Measurements from ENCODE around the gene NPTXR. TPM values are rescaled to one million over a fixed set of nuclear protein-coding genes. Genes with fewer than 3 reads are reported as not detected.

The NPTXR gene
- total and polyA plus RNA-seq, 3 donors from 2014 or later, result 3.9 to 14.1 (median 12.6) TPM

GRCh38 chr22:38773363-38773946 is 70.4 kb downstream of the NPTXR start:
- Histone ChIP-seq H3K4me3 (no peak overlapping the region), H3K9me3 (no peaks in the 10 kb centered on the region), H3K27ac (no peak overlapping the region), H3K36me3 (ENCODE audit: low read depth, missing control alignments) (no peaks in the 10 kb centered on the region), H3K27me3 (no peaks in the 10 kb centered on the region), H3K4me1 (no peaks in the 10 kb centered on the region)
- intact Hi-C loops (cut with DNase I; ENCODE audit: low total_unique reads), result no loop called here
- TF ChIP-seq CTCF (IDR thresholded peaks at IDR 0.05) (no peak), POLR2A (IDR thresholded peaks at IDR 0.05) (no peak)
- 95 to 98% methylated on average over 4 of the region's 4 CpGs for WGBS, 2 donors
- no peak for DNase-seq

GRCh38 chr22:38772623-38772873 is 71.3 kb downstream of the NPTXR start:
- DNase-seq, result no peak
- Histone ChIP-seq H3K9me3 (no peaks in the 10 kb centered on the region), H3K27me3 (no peaks in the 10 kb centered on the region), H3K4me3 (no peak overlapping the region), H3K4me1 (no peaks in the 10 kb centered on the region), H3K27ac (no peak overlapping the region), H3K36me3 (ENCODE audit: low read depth, missing control alignments) (no peaks in the 10 kb centered on the region)
- 76 to 83% methylated on average over 8 of the region's 8 CpGs for WGBS, 2 donors
- intact Hi-C loops (cut with DNase I; ENCODE audit: low total_unique reads), result no loop called here
- TF ChIP-seq POLR2A (IDR thresholded peaks at IDR 0.05), result no peak
- no peak for TF ChIP-seq CTCF (IDR thresholded peaks at IDR 0.05)

- no peak overlapping the region for H3K4me3 ChIP-seq
- H3K27me3 ChIP-seq, result no peaks in the 10 kb centered on the region
- no peaks in the 10 kb centered on the region for H3K9me3 ChIP-seq
- no peaks in the 10 kb centered on the region for H3K4me1 ChIP-seq
- TF ChIP-seq CTCF (IDR thresholded peaks at IDR 0.05), result no peak
- H3K36me3 ChIP-seq (ENCODE audit: low read depth, missing control alignments), result no peaks in the 10 kb centered on the region
- intact Hi-C loops (cut with DNase I; ENCODE audit: low total_unique reads), result no loop called here
- no peak for DNase-seq
- H3K27ac ChIP-seq, result no peak overlapping the region
- WGBS, 2 donors, result 86 to 93% methylated on average over 14 to 16 of the region's 16 CpGs
These were observed 73.4 kb downstream of the NPTXR start for GRCh38 chr22:38770257-38770949.

Other genes starting within 250 kb of the NPTXR start
- 10 to 100 TPM; 16.3 to 41.8 TPM for gene FAM227A, start 187.6 kb downstream of the NPTXR start, total RNA-seq
- gene FAM227A, start 187.6 kb downstream of the NPTXR start, polyA plus RNA-seq (ENCODE audit: insufficient read depth, low read depth, low replicate concordance), result 18.0 TPM
- gene CBY1, start 187.4 kb downstream of the NPTXR start, total RNA-seq, result 10 to 100 TPM; 24.9 to 30.9 TPM
- gene CBY1, start 187.4 kb downstream of the NPTXR start, polyA plus RNA-seq (ENCODE audit: insufficient read depth, low read depth, low replicate concordance), result 50.8 TPM
- 10 to 100 TPM; 44.3 to 57.6 TPM for gene TOMM22, start 162.1 kb downstream of the NPTXR start, total RNA-seq
- gene TOMM22, start 162.1 kb downstream of the NPTXR start, polyA plus RNA-seq (ENCODE audit: insufficient read depth, low read depth, low replicate concordance), result 95.1 TPM
- gene JOSD1, start 143.1 kb downstream of the NPTXR start, total RNA-seq, result 10 to 100 TPM; 70.3 to 91.0 TPM
- 40.9 TPM for gene JOSD1, start 143.1 kb downstream of the NPTXR start, polyA plus RNA-seq (ENCODE audit: insufficient read depth, low read depth, low replicate concordance)
- gene GTPBP1, start 138.1 kb downstream of the NPTXR start, total RNA-seq, result 10 to 100 TPM; 81.5 to 89.8 TPM
- 53.1 TPM for gene GTPBP1, start 138.1 kb downstream of the NPTXR start, polyA plus RNA-seq (ENCODE audit: insufficient read depth, low read depth, low replicate concordance)
- 100 to 1,000 TPM; 295 to 331 TPM for gene SUN2, start 88.0 kb downstream of the NPTXR start, total RNA-seq
- gene SUN2, start 88.0 kb downstream of the NPTXR start, polyA plus RNA-seq (ENCODE audit: insufficient read depth, low read depth, low replicate concordance), result 90.8 TPM
- 10 to 100 TPM; 54.4 to 76.8 TPM for gene DNAL4, start 49.9 kb downstream of the NPTXR start, total RNA-seq
- 107 TPM for gene DNAL4, start 49.9 kb downstream of the NPTXR start, polyA plus RNA-seq (ENCODE audit: insufficient read depth, low read depth, low replicate concordance)
- gene CBX6, start 28.2 kb upstream of the NPTXR start, total RNA-seq, result 10 to 100 TPM; 30.1 to 33.1 TPM
- 18.7 TPM for gene CBX6, start 28.2 kb upstream of the NPTXR start, polyA plus RNA-seq (ENCODE audit: insufficient read depth, low read depth, low replicate concordance)
- under 1 TPM in 1 of 2 donors, not detected in 1; 0.50 TPM for gene APOBEC3A, start 113.6 kb upstream of the NPTXR start, total RNA-seq
- 1.1 TPM for gene APOBEC3A, start 113.6 kb upstream of the NPTXR start, polyA plus RNA-seq (ENCODE audit: insufficient read depth, low read depth, low replicate concordance)
- 1 to 10 TPM; 1.4 to 2.0 TPM for gene APOBEC3B, start 138.3 kb upstream of the NPTXR start, total RNA-seq
- gene APOBEC3B, start 138.3 kb upstream of the NPTXR start, polyA plus RNA-seq (ENCODE audit: insufficient read depth, low read depth, low replicate concordance), result 0.69 TPM
- 10 to 100 TPM; 58.4 to 61.3 TPM for gene APOBEC3C, start 170.2 kb upstream of the NPTXR start, total RNA-seq
- gene APOBEC3C, start 170.2 kb upstream of the NPTXR start, polyA plus RNA-seq (ENCODE audit: insufficient read depth, low read depth, low replicate concordance), result 76.6 TPM
- gene APOBEC3D, start 177.1 kb upstream of the NPTXR start, total RNA-seq, result 1 to 10 TPM; 6.2 to 6.4 TPM
- 3.7 TPM for gene APOBEC3D, start 177.1 kb upstream of the NPTXR start, polyA plus RNA-seq (ENCODE audit: insufficient read depth, low read depth, low replicate concordance)
- 10 to 100 TPM; 26.8 to 30.5 TPM for gene APOBEC3F, start 196.8 kb upstream of the NPTXR start, total RNA-seq
- gene APOBEC3F, start 196.8 kb upstream of the NPTXR start, polyA plus RNA-seq (ENCODE audit: insufficient read depth, low read depth, low replicate concordance), result 19.0 TPM
- 10 to 100 TPM; 68.3 to 73.8 TPM for gene APOBEC3G, start 233.2 kb upstream of the NPTXR start, total RNA-seq
- gene APOBEC3G, start 233.2 kb upstream of the NPTXR start, polyA plus RNA-seq (ENCODE audit: insufficient read depth, low read depth, low replicate concordance), result 56.4 TPM